HL-60 (cell line): Measurements from ENCODE around the gene SHB.

Experiments
- CTCF ChIP-seq: IDR thresholded peaks from one replicate; pipeline ENCODE4 v1.5.1; 2011; ENCODE audit warnings: low read length, control low read depth, inconsistent platforms; ENCODE audit not compliant: insufficient read depth
- POLR2AphosphoS5 ChIP-seq: IDR thresholded peaks from 2 replicates; pipeline ENCODE4 v1.6.1; 2012; ENCODE audit warnings: low read depth
- REST ChIP-seq: IDR thresholded peaks from 2 replicates; pipeline ENCODE4 v1.6.1; 2012; ENCODE audit warnings: low read depth; ENCODE audit not compliant: insufficient replicate concordance
- SPI1 ChIP-seq: IDR thresholded peaks from 2 replicates; pipeline ENCODE4 v1.6.1; 2012; ENCODE audit warnings: low read depth, mild to moderate bottlenecking, borderline replicate concordance

GRCh38 chr9:38081356-38082108 is 12.5 kb upstream of the SHB start:
- TF ChIP-seq CTCF (no peak), POLR2AphosphoS5 (no peak), REST (no peak), SPI1 (no peak)
